Measurements from ENCODE around the gene SAFB2.
A peak's percentile ranks its signal among the peaks of the same experiment; 100 is the strongest.

The SAFB2 gene

DNA sequence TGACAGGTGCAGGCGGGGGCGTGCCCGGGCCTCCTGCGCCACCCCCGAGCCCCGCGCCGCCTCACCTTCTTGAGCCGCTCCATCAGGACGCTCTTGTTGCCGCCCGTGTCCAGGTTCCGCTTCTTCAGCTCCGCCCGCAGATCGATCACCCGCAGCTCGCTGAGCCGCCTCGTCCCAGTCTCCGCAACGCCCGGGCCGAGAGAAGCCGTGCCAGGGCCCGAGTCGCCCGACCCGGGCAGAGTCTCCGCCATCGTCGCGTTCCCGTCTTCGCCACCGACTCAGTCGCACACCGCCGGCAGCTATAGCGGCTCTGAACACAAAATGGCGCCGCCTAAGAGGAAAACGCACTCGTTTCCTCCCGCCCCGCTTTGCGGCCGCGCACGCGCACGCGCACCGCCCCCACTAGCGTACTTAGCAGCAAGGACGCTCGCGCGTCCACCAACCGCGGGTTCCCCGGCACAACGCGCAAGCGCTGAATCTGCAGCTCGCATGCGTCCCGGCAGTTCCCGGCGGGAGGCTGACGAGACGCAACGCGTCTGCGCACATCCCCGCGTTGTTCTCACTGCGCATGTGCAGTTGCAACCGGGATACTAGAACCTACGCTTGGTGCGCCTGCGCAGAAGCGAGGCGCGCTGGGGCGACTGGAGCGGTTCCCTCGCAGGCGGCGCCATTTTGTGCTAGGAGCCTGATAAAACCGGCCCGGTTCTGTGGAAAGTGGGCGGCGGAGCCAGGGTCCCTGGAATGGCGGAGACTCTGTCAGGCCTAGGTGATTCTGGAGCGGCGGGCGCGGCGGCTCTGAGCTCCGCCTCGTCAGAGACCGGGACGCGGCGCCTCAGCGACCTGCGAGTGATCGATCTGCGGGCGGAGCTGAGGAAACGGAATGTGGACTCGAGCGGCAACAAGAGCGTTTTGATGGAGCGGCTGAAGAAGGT is at the start of gene SAFB2, which contains the start of gene SAFB:
Gene SAFB2 (minus strand): TSS at position 312 of the 932 bp plus-strand sequence. CDS start 61 bp downstream, at position 251.
Gene SAFB (plus strand): TSS at position 619 of the 932 bp plus-strand sequence. CDS start 123 bp downstream, at position 742.
- peak; percentile 98 for DNase-seq

DNA sequence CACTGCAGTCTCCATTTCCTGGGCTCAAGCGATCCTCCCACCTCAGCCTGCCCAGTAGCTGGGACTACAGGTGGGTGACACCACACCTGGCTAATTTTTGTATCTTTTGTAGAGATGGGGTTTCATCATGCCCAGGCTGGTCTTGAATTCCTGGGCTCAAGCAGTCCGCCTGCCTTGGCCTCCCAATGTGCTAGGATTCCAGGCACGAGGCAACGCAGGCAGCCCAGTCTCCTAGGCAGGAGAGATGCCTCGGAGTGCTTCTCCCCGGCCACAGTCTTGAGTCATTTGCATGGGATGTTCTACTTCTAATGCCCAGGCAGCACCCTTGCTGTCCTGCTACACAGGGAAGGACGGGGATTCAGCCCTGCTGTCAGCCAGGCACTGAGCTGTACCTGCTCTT is 49.0 kb upstream of the SAFB2 start:
- DNase-seq = no peak

GRCh38 chr19:5669212-5669611 is 46.6 kb upstream of the SAFB2 start:
- no peak for DNase-seq

DNA sequence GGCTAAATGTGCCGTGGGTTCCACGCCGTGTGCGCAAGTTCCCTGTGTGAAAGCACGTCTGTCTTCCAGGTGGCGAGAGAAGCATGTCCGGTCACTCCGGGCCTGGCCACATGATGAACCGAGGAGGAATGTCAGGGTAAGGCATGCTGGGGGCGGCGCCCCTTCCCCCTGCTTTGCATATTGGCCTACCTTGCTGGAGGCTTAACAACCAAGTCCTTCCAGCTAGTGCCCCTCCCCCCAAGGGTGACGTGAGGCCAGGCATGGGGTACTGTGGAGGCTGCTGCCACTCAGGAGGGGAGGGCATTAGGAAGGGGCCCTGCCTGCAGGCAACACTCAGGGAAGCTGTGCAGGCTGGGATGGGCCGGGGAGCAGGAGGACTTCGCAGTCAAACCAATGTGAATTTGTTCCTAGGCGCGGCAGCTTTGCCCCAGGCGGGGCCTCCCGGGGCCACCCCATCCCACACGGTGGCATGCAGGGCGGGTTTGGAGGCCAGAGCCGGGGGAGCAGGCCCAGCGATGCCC is 45.2 kb upstream of the SAFB2 start:
- DNase-seq = no peak

DNA sequence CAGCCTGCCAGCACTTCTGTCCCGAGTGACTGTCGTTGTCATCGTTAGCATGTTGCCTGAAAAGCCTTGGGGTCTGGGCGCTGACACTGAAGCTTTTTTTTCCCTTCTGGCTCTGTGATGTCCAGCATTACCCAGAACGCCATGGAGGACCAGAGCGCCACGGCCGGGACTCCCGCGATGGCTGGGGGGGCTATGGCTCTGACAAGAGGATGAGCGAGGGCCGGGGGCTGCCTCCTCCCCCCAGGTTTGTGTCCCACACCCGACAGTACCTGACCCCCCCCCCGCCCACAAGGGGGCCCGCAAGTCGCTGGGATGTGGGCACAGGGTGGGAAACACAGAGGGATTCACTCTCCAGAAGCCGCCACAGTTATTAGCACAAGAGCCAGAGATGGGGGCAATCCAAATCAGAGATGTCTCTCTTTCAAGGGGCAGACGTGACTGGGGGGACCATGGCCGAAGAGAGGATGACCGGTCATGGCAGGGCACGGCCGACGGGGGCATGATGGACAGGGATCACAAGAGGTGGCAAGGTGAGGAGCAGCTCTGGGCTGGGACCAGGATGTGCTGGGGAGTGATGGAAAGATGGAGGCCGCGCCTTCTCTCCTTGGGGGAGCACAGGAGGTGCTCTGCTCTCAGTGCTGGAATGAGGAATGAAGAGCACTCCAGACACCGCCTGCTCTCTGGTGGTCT is 44.5 kb upstream of the SAFB2 start:
- no peak for DNase-seq

- DNase-seq = no peak
Measured at GRCh38 chr19:5665781-5666513, 43.4 kb upstream of the SAFB2 start.

- DNase-seq = no peak
Measured at GRCh38 chr19:5664515-5664914, 41.9 kb upstream of the SAFB2 start.

DNA sequence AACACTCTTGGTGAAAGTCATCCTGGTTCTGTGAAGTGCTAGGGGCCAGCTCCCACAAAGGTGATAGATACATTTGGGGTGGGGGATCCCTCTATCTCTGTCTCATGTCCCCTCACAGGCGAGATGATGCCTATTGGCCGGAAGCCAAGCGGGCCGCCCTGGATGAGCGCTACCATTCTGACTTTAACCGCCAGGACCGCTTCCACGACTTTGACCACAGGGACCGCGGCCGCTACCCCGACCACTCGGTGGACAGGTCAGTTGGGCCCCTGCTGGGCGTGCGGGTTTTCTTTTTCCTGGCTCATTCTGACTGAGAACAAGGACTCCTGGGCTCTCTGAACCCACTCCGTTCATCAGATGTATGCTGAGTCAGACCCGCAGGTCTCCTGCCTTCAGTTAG is 41.3 kb upstream of the SAFB2 start:
- DNase-seq = no peak

DNA sequence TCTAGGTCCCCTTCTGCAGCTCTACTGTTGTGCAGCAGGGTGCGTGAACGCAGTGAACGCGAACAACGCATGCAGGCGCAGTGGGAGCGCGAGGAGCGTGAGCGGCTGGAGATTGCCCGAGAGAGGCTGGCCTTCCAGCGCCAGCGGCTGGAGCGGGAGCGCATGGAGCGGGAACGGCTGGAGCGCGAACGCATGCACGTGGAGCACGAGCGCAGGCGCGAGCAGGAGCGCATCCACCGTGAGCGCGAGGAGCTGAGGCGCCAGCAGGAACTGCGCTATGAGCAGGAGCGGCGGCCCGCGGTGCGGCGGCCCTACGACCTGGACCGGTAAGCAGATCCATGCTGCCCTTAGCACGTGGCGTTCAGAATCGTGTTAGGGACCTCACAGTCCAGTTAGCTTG is 38.9 kb upstream of the SAFB2 start:
- DNase-seq = no peak

DNA sequence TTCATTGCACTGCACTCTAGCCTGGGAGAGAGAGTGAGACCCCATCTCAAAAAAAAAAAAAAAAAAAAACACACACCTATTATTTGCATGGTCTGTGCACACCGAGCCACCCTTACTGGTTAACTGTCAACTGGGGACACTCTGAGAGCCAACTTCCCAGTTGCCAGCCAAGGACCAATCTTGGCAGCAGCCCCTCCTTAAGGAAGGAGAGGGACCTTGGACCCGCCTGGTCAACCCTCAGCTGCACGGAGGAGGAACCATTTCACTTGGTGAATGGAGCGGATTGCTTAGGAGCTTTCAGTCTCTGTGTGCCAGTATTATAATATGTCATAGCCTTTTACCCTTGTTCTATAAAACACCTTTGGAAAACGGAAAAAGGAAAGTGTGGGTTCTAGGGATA is 32.8 kb upstream of the SAFB2 start:
- no peak for DNase-seq

DNA sequence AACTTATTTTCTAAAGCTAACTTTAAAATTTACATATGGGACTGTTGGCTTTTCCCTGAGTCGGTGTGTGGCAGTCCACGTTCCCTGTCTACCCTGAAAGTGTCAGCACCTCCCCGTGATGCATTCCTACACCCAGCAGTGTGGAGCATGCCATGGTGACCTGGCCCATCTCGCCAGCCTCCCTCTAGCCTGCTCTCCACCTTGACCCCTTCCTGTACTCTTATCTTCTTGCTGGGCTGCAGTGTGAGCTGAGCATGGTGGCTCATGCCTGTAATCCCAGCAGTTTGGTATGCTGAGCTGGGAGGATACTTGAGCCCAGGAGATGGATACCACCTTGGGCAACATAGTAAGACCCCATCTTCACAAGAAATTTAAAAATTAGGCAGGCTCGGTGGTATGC is 32.4 kb upstream of the SAFB2 start:
- DNase-seq = no peak

DNA sequence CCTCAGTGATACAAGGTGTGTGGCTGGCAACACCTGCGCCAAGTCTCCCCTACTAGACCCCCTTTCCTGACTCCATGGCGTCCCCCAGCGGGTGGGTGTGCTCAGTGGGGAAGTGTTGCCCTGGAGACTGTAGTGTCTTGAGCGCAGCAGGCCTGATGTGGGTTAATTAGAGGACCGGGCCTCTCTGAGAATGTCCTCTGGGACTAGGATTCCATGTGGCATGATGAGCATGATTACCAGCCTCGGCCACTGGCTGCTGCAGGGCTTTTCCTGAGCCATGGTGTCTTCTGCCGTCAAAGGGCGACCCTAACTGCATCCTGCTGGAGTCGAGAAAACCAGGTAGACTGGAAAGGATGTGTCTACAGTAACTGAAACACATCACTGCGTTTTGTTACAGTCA is 29.7 kb upstream of the SAFB2 start:
- no peak for DNase-seq

GRCh38 chr19:5651361-5651760 is 28.8 kb upstream of the SAFB2 start:
- no peak for DNase-seq

GRCh38 chr19:5648464-5648863 is 25.9 kb upstream of the SAFB2 start:
- no peak for DNase-seq

- DNase-seq = no peak
Measured at GRCh38 chr19:5646703-5647102, 24.1 kb upstream of the SAFB2 start.

GRCh38 chr19:5645409-5645808 is 22.8 kb upstream of the SAFB2 start:
- DNase-seq = no peak

DNA sequence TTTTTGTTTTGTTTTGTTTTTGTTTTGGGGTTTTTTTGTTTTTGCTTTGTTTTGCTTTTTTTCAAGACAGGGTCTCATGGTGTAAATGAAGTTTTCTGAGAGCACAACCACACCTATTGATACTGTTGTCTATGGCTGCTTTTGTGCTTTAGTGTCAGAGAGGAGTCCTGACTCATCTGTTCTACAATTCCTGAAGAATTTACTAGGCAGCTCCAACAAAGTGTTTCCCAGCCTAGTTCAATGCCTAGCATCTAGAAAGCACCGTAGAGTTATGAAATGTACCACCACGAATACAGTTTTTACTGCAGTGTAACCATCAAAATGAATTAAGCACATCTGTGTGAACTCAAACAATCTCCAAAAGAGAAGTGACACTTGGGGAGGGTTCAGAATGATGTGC is 21.5 kb upstream of the SAFB2 start:
- no peak for DNase-seq

DNA sequence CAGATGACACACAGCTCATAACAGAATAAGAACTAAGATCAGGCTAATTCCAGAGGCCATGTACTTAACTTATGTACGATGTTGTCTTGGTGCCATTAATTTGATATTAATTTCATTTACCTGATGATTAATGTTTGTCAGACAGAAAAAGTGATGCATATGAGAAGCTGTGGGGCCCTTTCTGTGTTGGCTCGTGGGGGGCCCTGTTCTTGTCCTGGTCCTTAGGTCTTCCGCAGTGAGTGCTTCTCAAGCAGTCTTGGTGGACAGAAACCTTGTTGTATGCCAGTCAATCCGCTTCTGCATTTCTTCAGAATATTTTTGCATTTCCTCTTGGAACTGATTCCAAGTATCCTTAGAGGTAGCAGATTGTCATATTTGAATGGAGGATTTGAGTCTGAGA is 20.5 kb upstream of the SAFB2 start:
- no peak for DNase-seq

DNA sequence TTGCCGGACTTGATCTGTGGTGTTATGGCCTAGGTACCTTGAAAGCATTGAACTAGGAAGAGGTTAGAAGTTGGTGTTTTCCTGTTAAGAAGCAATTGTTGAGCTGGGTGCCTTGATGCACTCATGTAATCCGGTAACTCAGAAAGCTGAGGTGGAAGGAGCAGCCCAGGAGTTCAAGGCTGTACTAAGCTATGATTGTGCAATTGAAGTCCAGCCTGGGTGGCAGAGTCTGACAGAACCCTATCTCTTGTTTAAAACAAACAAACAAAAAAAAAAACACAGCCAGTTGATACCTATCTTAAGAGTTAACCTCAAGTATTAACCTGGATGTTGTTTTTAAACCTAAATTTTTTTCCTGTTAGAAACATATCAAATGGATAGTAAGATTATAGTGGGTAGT is 19.6 kb upstream of the SAFB2 start:
- no peak for DNase-seq

- DNase-seq = no peak
Measured at GRCh38 chr19:5641171-5641570, 18.6 kb upstream of the SAFB2 start.

DNA sequence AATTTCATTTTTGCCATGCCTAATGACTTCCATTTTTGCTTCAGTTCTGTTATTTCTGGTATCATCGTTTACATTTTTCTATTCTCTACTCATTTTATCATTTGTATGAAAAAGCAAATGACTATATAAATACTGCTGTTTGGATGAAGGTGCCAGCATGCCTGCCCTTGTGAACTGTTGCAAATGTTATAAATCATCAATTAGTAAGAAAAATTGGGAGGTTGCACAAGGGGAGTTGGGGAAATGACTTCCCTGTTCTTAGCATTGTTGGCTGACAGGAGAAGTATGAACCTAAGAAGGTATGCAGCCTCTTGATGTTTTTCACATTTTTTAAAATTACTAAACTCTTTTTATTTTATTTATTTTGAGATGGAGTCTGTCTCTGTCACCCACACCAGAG is 15.4 kb upstream of the SAFB2 start:
- DNase-seq = no peak

DNA sequence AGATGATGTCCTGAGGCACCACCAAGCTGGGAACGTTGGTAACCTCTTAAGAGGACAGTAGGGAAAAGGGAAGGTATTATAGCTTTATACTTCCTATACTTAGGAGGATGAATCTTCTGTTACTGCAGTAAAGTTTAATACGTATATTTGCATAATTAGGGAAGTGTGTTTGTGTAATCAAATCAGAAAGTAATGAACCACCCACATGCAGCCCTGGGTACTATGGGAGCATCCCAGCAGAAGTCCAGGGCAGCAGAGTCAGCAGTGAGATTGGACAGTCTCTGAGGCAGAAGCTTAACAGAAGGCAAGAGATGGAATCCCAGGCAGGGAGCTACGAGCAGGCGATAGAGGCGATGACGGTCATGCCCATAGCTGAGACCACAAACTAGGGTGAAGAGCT is 12.9 kb upstream of the SAFB2 start:
- DNase-seq = no peak

DNA sequence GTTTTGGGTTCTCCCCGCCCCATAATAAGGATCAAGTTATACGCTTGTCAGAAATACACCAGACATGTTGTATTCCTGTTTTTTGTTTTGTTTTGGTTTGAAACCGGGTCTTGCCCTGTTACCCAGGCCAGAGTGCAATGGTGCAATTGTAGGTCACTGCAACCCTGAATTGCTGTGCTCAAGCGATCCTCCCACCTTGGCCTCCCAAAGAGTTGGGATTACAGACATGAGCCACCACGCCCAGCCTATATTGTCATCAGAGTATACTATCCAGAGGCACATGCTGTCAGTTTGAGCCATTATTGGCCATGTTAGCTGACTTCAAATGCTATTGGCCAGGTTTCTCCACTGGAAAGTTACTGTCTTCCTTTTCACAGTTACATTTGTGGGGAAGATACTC is 10.1 kb upstream of the SAFB2 start:
- DNase-seq = no peak

Data from activated CD8-positive, alpha-beta memory T cell treated with anti-CD3 and anti-CD28 coated beads, Interleukin-2, amount 50 U/mL, for 4 hours (primary cell).